ENCODE measurements around the gene RNF167.

RNF167 gene

GRCh38 chr17:4973256-4974114 lies 33.4 kb downstream of the RNF167 start:
- no peak for DNase-seq
- Mint-ChIP-seq H3K27me3 (no peaks in the 10 kb centered on the region), H3K27ac (peak overlapping the region in 1 of 2 donors; percentile 76), H3K4me1 (ENCODE audit: low read depth in 2 of 2) (peaks cover 7% of the 10 kb centered on the region in 2 donors), H3K9me3 (no peaks in the 10 kb centered on the region), H3K36me3 (ENCODE audit: insufficient read depth) (peaks cover 30% of the 10 kb centered on the region), H3K4me3 (no peak overlapping the region)
- no peak for ATAC-seq (replicated peaks)

GRCh38 chr17:4974115-4974670 lies 34.1 kb downstream of the RNF167 start:
- ATAC-seq (replicated peaks): no peak
- Mint-ChIP-seq H3K9me3 (no peaks in the 10 kb centered on the region), H3K4me1 (ENCODE audit: low read depth in 2 of 2) (peaks cover 7 to 8% of the 10 kb centered on the region in 2 donors), H3K36me3 (ENCODE audit: insufficient read depth) (peaks cover 33% of the 10 kb centered on the region), H3K4me3 (no peak overlapping the region), H3K27me3 (no peaks in the 10 kb centered on the region), H3K27ac (peak overlapping the region in 1 of 2 donors; percentile 4)
- DNase-seq: no peak

GRCh38 chr17:4978726-4979125 lies 38.7 kb downstream of the RNF167 start:
- Mint-ChIP-seq H3K9me3 (no peaks in the 10 kb centered on the region), H3K27me3 (no peaks in the 10 kb centered on the region), H3K4me1 (ENCODE audit: low read depth in 2 of 2) (peaks cover 18% of the 10 kb centered on the region in 2 donors), H3K4me3 (no peak overlapping the region), H3K27ac (no peak overlapping the region), H3K36me3 (ENCODE audit: insufficient read depth) (peaks cover 35% of the 10 kb centered on the region)
- DNase-seq (no peak), ATAC-seq (replicated peaks) (no peak)

GRCh38 chr17:4980644-4981216 lies 40.7 kb downstream of the RNF167 start:
- H3K36me3 Mint-ChIP-seq (ENCODE audit: insufficient read depth): peaks cover 34% of the 10 kb centered on the region
- DNase-seq: peak; percentile 41 to 58 (median 48)
- no peaks in the 10 kb centered on the region for H3K9me3 Mint-ChIP-seq
- H3K27me3 Mint-ChIP-seq: no peaks in the 10 kb centered on the region
- peak overlapping the region; percentile 82 to 85 for H3K27ac Mint-ChIP-seq
- peaks cover 15 to 17% of the 10 kb centered on the region in 2 donors for H3K4me1 Mint-ChIP-seq (ENCODE audit: low read depth in 2 of 2)
- no peak overlapping the region for H3K4me3 Mint-ChIP-seq
- peak; percentile 70 for ATAC-seq (replicated peaks)

- Mint-ChIP-seq H3K4me3 (no peak overlapping the region), H3K36me3 (ENCODE audit: insufficient read depth) (peaks cover 27% of the 10 kb centered on the region), H3K4me1 (ENCODE audit: low read depth in 2 of 2) (peaks cover 27 to 30% of the 10 kb centered on the region in 2 donors), H3K27me3 (no peaks in the 10 kb centered on the region), H3K9me3 (no peaks in the 10 kb centered on the region), H3K27ac (no peak overlapping the region)
- ATAC-seq (replicated peaks) (no peak), DNase-seq (no peak)
These were observed 42.2 kb downstream of the RNF167 start for GRCh38 chr17:4982305-4982704.

- Mint-ChIP-seq H3K4me1 (ENCODE audit: low read depth in 2 of 2) (peaks cover 35 to 40% of the 10 kb centered on the region in 2 donors), H3K36me3 (ENCODE audit: insufficient read depth) (peaks cover 15% of the 10 kb centered on the region), H3K4me3 (peak overlapping the region; percentile 85 to 91), H3K27me3 (no peaks in the 10 kb centered on the region), H3K9me3 (no peaks in the 10 kb centered on the region), H3K27ac (peak overlapping the region; percentile 92 to 93)
- ATAC-seq (replicated peaks) (no peak), DNase-seq (no peak)
These were observed 46.3 kb downstream of the RNF167 start for GRCh38 chr17:4986403-4986802.

GRCh38 chr17:4986951-4987766 lies 47.1 kb downstream of the RNF167 start, which contains the start of gene CAMTA2:
Gene CAMTA2 (minus strand): TSS chr17:4987675. CDS start chr17:4986222, 1,453 bp downstream.
- Mint-ChIP-seq H3K27me3 (no peaks in the 10 kb centered on the region), H3K27ac (peak within 1 kb of the TSS; percentile 92 to 93), H3K9me3 (no peaks in the 10 kb centered on the region), H3K4me1 (ENCODE audit: low read depth in 2 of 2) (peaks cover 35 to 40% of the 10 kb centered on the region in 2 donors), H3K36me3 (ENCODE audit: insufficient read depth) (peaks cover 12% of the 10 kb centered on the region), H3K4me3 (peak within 1 kb of the TSS; percentile 85 to 91)
- peak; percentile 92 for ATAC-seq (replicated peaks)
- peak; percentile 82 to 83 (median 83) for DNase-seq

GRCh38 chr17:4987767-4988567 lies 47.9 kb downstream of the RNF167 start:
- peaks cover 11% of the 10 kb centered on the region for H3K36me3 Mint-ChIP-seq (ENCODE audit: insufficient read depth)
- peak; percentile 12 for ATAC-seq (replicated peaks)
- H3K27ac Mint-ChIP-seq: peak overlapping the region; percentile 92 to 93
- DNase-seq: no peak
- peaks cover 35 to 40% of the 10 kb centered on the region in 2 donors for H3K4me1 Mint-ChIP-seq (ENCODE audit: low read depth in 2 of 2)
- H3K9me3 Mint-ChIP-seq: no peaks in the 10 kb centered on the region
- peak overlapping the region; percentile 85 to 91 for H3K4me3 Mint-ChIP-seq
- no peaks in the 10 kb centered on the region for H3K27me3 Mint-ChIP-seq

GRCh38 chr17:4994081-4994595 lies 54.1 kb downstream of the RNF167 start:
- Mint-ChIP-seq H3K4me3 (no peak overlapping the region), H3K4me1 (ENCODE audit: low read depth in 2 of 2) (peaks cover 20 to 23% of the 10 kb centered on the region in 2 donors), H3K9me3 (no peaks in the 10 kb centered on the region), H3K27ac (no peak overlapping the region), H3K36me3 (ENCODE audit: insufficient read depth) (peaks cover 6% of the 10 kb centered on the region), H3K27me3 (no peaks in the 10 kb centered on the region)
- ATAC-seq (replicated peaks) (no peak), DNase-seq (no peak)

Data from effector memory CD8-positive, alpha-beta T cell (primary cell).